Measurements from ENCODE around the gene KIF19.

GRCh38 chr17:74332763-74333283 is 6.8 kb downstream of the KIF19 start:
- TF ChIP-seq CTCF (IDR thresholded peaks at IDR 0.05): no peak
- no peak for TF ChIP-seq POLR2AphosphoS5 (IDR thresholded peaks at IDR 0.05; ENCODE audit: low read depth, low read length)
